SK-N-SH (cell line): ENCODE data around the gene SASH1.
A peak's percentile ranks its signal among the peaks of the same experiment; 100 is the strongest.

Experiments used
- CHD2 ChIP-seq: fragments of 150-350 bp; IDR thresholded peaks from 2 replicates; pipeline ENCODE4 v1.6.1; 2018; ENCODE audit warnings: low read length; ENCODE audit not compliant: partially characterized antibody
- CTCF ChIP-seq: fragments of 200-600 bp; sonication (generic); IDR thresholded peaks from 2 replicates; pipeline ENCODE4 v1.6.1; 2017; ENCODE audit warnings: antibody characterized with exemption, mild to moderate bottlenecking, moderate library complexity
- FOXJ3 ChIP-seq: sonication (generic); formaldehyde crosslinking; IDR thresholded peaks from 2 replicates; pipeline ENCODE4 v1.5.1; 2020; ENCODE audit warnings: mild to moderate bottlenecking, missing genetic modification reagents
- RAD21 ChIP-seq: IDR thresholded peaks from 2 replicates; pipeline ENCODE4 v1.6.1; 2012; ENCODE audit warnings: mild to moderate bottlenecking, low read length
- RCOR1 ChIP-seq: fragments of 150-350 bp; IDR thresholded peaks from 2 replicates; pipeline ENCODE4 v1.6.1; 2017; ENCODE audit warnings: antibody characterized with exemption, low read length
- RFX5 ChIP-seq: IDR thresholded peaks from 2 replicates; pipeline ENCODE4 v1.6.1; 2012; ENCODE audit warnings: mild to moderate bottlenecking, improper control_type of control experiment, low read length
- RXRA ChIP-seq: IDR thresholded peaks from 2 replicates; pipeline ENCODE4 v1.4.0; 2012; ENCODE audit warnings: low read depth, mild to moderate bottlenecking, borderline replicate concordance
- USF2 ChIP-seq: fragments of 150-350 bp; IDR thresholded peaks from 2 replicates; pipeline ENCODE4 v1.6.1; 2017; ENCODE audit warnings: antibody characterized with exemption, low read length, low read depth, borderline replicate concordance

- TF ChIP-seq FOXJ3 (CRISPR knock-in tag) (no peak), CTCF (no peak), RFX5 (no peak), RCOR1 (no peak), RXRA (peak; percentile 48; the same call in 1 of the 2 replicates), CHD2 (no peak), RAD21 (no peak), USF2 (no peak)
These were observed 187.8 kb downstream of the SASH1 start for GRCh38 chr6:148530394-148530953.
